Neuronal stem cell (in vitro differentiated cells): ENCODE data around the gene IDS.

Experiments used
- DNase-seq: peaks from one replicate; pipeline ENCODE4 v3.0.0-alpha.2; 2013; ENCODE audit warnings: low spot score
- H2AFZ ChIP-seq: one replicate; pipeline ENCODE4 v1.6.1; 2013; ENCODE audit warnings: mild to moderate bottlenecking, low read length, inconsistent platforms
- H2AK5ac ChIP-seq: 2 replicates; pipeline ENCODE4 v1.6.1; 2013; ENCODE audit warnings: low read depth, mild to moderate bottlenecking, inconsistent platforms, low read length, moderate library complexity, mixed read lengths
- H2BK120ac ChIP-seq: 2 replicates; pipeline ENCODE4 v1.6.1; 2013; ENCODE audit warnings: low read depth, mild to moderate bottlenecking, inconsistent platforms, low read length, moderate library complexity, mixed read lengths
- H2BK12ac ChIP-seq: one replicate; pipeline ENCODE4 v1.6.1; 2013; ENCODE audit warnings: low read length, inconsistent platforms
- H2BK15ac ChIP-seq: 2 replicates; pipeline ENCODE4 v1.6.1; 2013; ENCODE audit warnings: mild to moderate bottlenecking, low read length, inconsistent platforms, mixed read lengths
- H2BK5ac ChIP-seq: one replicate; pipeline ENCODE4 v1.6.1; 2013; ENCODE audit warnings: inconsistent platforms, mild to moderate bottlenecking, low read length, moderate library complexity
- H3K14ac ChIP-seq: one replicate; pipeline ENCODE4 v1.6.1; 2013; ENCODE audit warnings: low read length, inconsistent platforms
- H3K18ac ChIP-seq: 2 replicates; pipeline ENCODE4 v1.6.1; 2013; ENCODE audit warnings: low read length, inconsistent platforms
- H3K23ac ChIP-seq: 2 replicates; pipeline ENCODE4 v1.6.1; 2013; ENCODE audit warnings: low read depth, mild to moderate bottlenecking, mixed read lengths, low read length, inconsistent platforms; ENCODE audit not compliant: poor library complexity
- H3K27ac ChIP-seq: replicated peaks from 3 replicates; pipeline ENCODE4 v1.5.1; 2013; ENCODE audit warnings: low read length, inconsistent platforms
- H3K27me3 ChIP-seq, 3 experiments: 2 replicates each; pipeline ENCODE4 v1.6.1; 2013; ENCODE audit warnings: low read length in 3 of 3, mild to moderate bottlenecking in 2 of 3, inconsistent platforms in 1 of 3, low read depth in 1 of 3, mixed read lengths in 1 of 3, moderate library complexity in 1 of 3; ENCODE audit not compliant: control insufficient read depth in 3 of 3, insufficient read depth in 3 of 3
- H3K36me3 ChIP-seq, 2 donors: replicated peaks in 1 of 2; 2 replicates each; pipeline ENCODE4 v1.6.1; 2013; ENCODE audit warnings: low read length in 2 of 2; ENCODE audit not compliant: control insufficient read depth in 2 of 2, insufficient read depth in 2 of 2
- H3K4ac ChIP-seq: 2 replicates; pipeline ENCODE4 v1.6.1; 2013; ENCODE audit warnings: inconsistent platforms, mild to moderate bottlenecking, low read length, moderate library complexity
- H3K4me1 ChIP-seq, 2 donors: 1 replicate in 1 of 2; 2 replicates in 1 of 2; pipeline ENCODE4 v1.6.1; 2013; ENCODE audit warnings: low read length in 2 of 2, low read depth in 1 of 2; ENCODE audit not compliant: control insufficient read depth in 2 of 2, insufficient read depth in 1 of 2
- H3K4me2 ChIP-seq: one replicate; pipeline ENCODE4 v1.6.1; 2013; ENCODE audit warnings: mild to moderate bottlenecking, low read length, inconsistent platforms; ENCODE audit not compliant: insufficient read depth, poor library complexity, severe bottlenecking
- H3K4me3 ChIP-seq, 2 donors: 2 replicates each; pipeline ENCODE4 v1.5.1; 2013; ENCODE audit warnings: low read length in 2 of 2, mild to moderate bottlenecking in 2 of 2, inconsistent platforms in 1 of 2, moderate library complexity in 1 of 2
- H3K79me1 ChIP-seq: one replicate; pipeline ENCODE4 v1.6.1; 2013; ENCODE audit warnings: low read depth, mild to moderate bottlenecking, inconsistent platforms, low read length, moderate library complexity
- H3K9ac ChIP-seq: one replicate; pipeline ENCODE4 v1.6.1; 2013; ENCODE audit warnings: mild to moderate bottlenecking, low read depth, low read length, inconsistent platforms; ENCODE audit not compliant: poor library complexity
- H3K9me3 ChIP-seq, 2 donors: replicated peaks in 1 of 2; 2 replicates each; pipeline versions ENCODE3 to v1.6.1; 2013; ENCODE audit warnings: low read length in 2 of 2, mild to moderate bottlenecking in 2 of 2, inconsistent platforms in 1 of 2, low read depth in 1 of 2, mixed read lengths in 1 of 2, moderate library complexity in 1 of 2; ENCODE audit not compliant: control insufficient read depth in 2 of 2, insufficient read depth in 1 of 2
- H4K8ac ChIP-seq: one replicate; pipeline ENCODE4 v1.6.1; 2013; ENCODE audit warnings: low read depth, mild to moderate bottlenecking, inconsistent platforms, low read length, moderate library complexity
- H4K91ac ChIP-seq: one replicate; pipeline ENCODE4 v1.6.1; 2013; ENCODE audit warnings: low read length, low read depth, mild to moderate bottlenecking, inconsistent platforms; ENCODE audit not compliant: poor library complexity
- WGBS, 2 donors: extraction: QIAGEN DNeasy Blood & Tissue Kit; methylation state at CpG; one replicate each; pipeline ENCODE4 v1.1.7; 2013; ENCODE audit warnings: missing lambda C conversion rate in 2 of 2, mixed read lengths in 1 of 2; ENCODE audit not compliant: insufficient read length in 2 of 2, insufficient replicate concordance in 1 of 2; ENCODE audit errors: extremely low coverage in 2 of 2; 5-methylcytosine and 5-hydroxymethylcytosine counted together

Gene IDS

GRCh38 chrX:149476513-149476912 is 28.6 kb downstream of the IDS start:
- Histone ChIP-seq H3K27ac (no peak overlapping the region), H4K91ac (no peak overlapping the region), H3K36me3 (peaks cover 0 to 15% of the 10 kb centered on the region in 2 donors), H2BK120ac (no peak overlapping the region), H3K27me3 (peaks cover 0 to 5% (median 0%) of the 10 kb centered on the region in 3 experiments), H2BK5ac (no peak overlapping the region), H3K14ac (no peak overlapping the region), H3K4me2 (no peak overlapping the region), H3K4me3 (no peak overlapping the region), H3K18ac (no peak overlapping the region), H2BK12ac (no peak overlapping the region), H3K9me3 (no peaks in the 10 kb centered on the region), H3K4ac (no peak overlapping the region), H3K9ac (no peak overlapping the region), H2BK15ac (no peak overlapping the region), H2AK5ac (no peak overlapping the region), H3K79me1 (no peaks in the 10 kb centered on the region), H3K23ac (no peak overlapping the region), H4K8ac (no peak overlapping the region), H2AFZ (no peak overlapping the region), H3K4me1 (no peaks in the 10 kb centered on the region)
- no CpG with 5 or more reads among the region's 2 CpGs for WGBS, 2 donors
- DNase-seq: no peak

- no peak overlapping the region for H3K9ac ChIP-seq
- H3K4me1 ChIP-seq: no peaks in the 10 kb centered on the region
- no peak overlapping the region for H3K4ac ChIP-seq
- no peaks in the 10 kb centered on the region for H3K79me1 ChIP-seq
- no peak overlapping the region for H2BK15ac ChIP-seq
- H4K8ac ChIP-seq: no peak overlapping the region
- no peak overlapping the region for H2BK5ac ChIP-seq
- H3K4me2 ChIP-seq: no peak overlapping the region
- H2AFZ ChIP-seq: no peak overlapping the region
- no peak overlapping the region for H2AK5ac ChIP-seq
- WGBS, 2 donors: no CpG with 5 or more reads among the region's 1 CpG
- no peak overlapping the region for H2BK120ac ChIP-seq
- no peak overlapping the region for H3K4me3 ChIP-seq
- DNase-seq: no peak
- H3K14ac ChIP-seq: no peak overlapping the region
- H3K9me3 ChIP-seq: no peaks in the 10 kb centered on the region
- H3K18ac ChIP-seq: no peak overlapping the region
- H2BK12ac ChIP-seq: no peak overlapping the region
- peaks cover 0 to 3% of the 10 kb centered on the region in 2 donors for H3K36me3 ChIP-seq
- no peak overlapping the region for H4K91ac ChIP-seq
- no peak overlapping the region for H3K23ac ChIP-seq
- peaks cover 0 to 5% (median 0%) of the 10 kb centered on the region in 3 experiments for H3K27me3 ChIP-seq
- H3K27ac ChIP-seq: no peak overlapping the region
Observed at GRCh38 chrX:149473966-149474365, 31.1 kb downstream of the IDS start.

- Histone ChIP-seq H2AFZ (no peak overlapping the region), H3K27me3 (peaks cover 0 to 5% (median 0%) of the 10 kb centered on the region in 3 experiments), H2BK15ac (no peak overlapping the region), H3K4me2 (no peak overlapping the region), H3K9me3 (no peaks in the 10 kb centered on the region), H2BK120ac (no peak overlapping the region), H3K79me1 (no peaks in the 10 kb centered on the region), H3K14ac (no peak overlapping the region), H3K9ac (no peak overlapping the region), H3K18ac (no peak overlapping the region), H2BK12ac (no peak overlapping the region), H3K4ac (no peak overlapping the region), H2BK5ac (no peak overlapping the region), H3K27ac (no peak overlapping the region), H3K4me1 (no peaks in the 10 kb centered on the region), H2AK5ac (no peak overlapping the region), H4K91ac (no peak overlapping the region), H3K36me3 (no peaks in the 10 kb centered on the region), H3K4me3 (no peak overlapping the region), H4K8ac (peak overlapping the region; percentile 65), H3K23ac (no peak overlapping the region)
- no peak for DNase-seq
- WGBS, 2 donors: no CpG with 5 or more reads among the region's 1 CpG
Observed at GRCh38 chrX:149473092-149473491, 32.0 kb downstream of the IDS start.

- H2BK15ac ChIP-seq: no peak overlapping the region
- H3K4me1 ChIP-seq: no peaks in the 10 kb centered on the region
- H2BK120ac ChIP-seq: no peak overlapping the region
- H3K4me3 ChIP-seq: no peak overlapping the region
- H3K27ac ChIP-seq: no peak overlapping the region
- H3K14ac ChIP-seq: no peak overlapping the region
- DNase-seq: no peak
- H2BK12ac ChIP-seq: no peak overlapping the region
- no peak overlapping the region for H2BK5ac ChIP-seq
- H4K8ac ChIP-seq: no peak overlapping the region
- no peak overlapping the region for H3K4me2 ChIP-seq
- H3K9ac ChIP-seq: no peak overlapping the region
- no peak overlapping the region for H4K91ac ChIP-seq
- H3K18ac ChIP-seq: no peak overlapping the region
- peaks cover 0 to 5% (median 0%) of the 10 kb centered on the region in 3 experiments for H3K27me3 ChIP-seq
- H3K23ac ChIP-seq: no peak overlapping the region
- no peaks in the 10 kb centered on the region for H3K9me3 ChIP-seq
- no peak overlapping the region for H3K4ac ChIP-seq
- H3K36me3 ChIP-seq: no peaks in the 10 kb centered on the region
- no peak overlapping the region for H2AFZ ChIP-seq
- H2AK5ac ChIP-seq: no peak overlapping the region
- H3K79me1 ChIP-seq: no peaks in the 10 kb centered on the region
Observed at GRCh38 chrX:149472625-149473024, 32.5 kb downstream of the IDS start.
